Measurements from ENCODE around the gene DCP2. TPM values are rescaled to one million over a fixed set of nuclear protein-coding genes. Genes with fewer than 3 reads are reported as not detected.

Gene DCP2
- total and polyA plus RNA-seq, 4 donors = 9.5 to 91.5 (median 29.5) TPM

DNA sequence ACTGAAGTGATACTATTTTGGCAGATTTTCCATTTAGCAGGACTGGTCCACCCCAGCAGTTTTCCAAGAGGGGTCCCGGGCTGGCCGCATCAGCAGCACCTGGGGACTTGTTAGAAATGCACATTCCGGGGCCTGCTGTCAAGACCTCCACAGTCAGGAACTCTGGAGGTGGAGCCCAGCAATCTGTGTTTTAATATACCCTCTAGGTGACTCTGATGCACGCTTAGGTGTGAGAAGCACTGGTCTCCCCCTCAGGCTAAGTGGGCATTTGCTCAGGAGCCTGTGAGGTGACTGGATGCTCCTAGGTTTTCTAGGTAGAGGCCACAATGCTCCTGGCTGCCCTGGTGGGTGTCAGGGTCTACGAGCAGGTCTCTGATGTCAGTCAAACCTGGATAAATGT is 81.7 kb downstream of the DCP2 start:
- TF ChIP-seq, protein P1, sequence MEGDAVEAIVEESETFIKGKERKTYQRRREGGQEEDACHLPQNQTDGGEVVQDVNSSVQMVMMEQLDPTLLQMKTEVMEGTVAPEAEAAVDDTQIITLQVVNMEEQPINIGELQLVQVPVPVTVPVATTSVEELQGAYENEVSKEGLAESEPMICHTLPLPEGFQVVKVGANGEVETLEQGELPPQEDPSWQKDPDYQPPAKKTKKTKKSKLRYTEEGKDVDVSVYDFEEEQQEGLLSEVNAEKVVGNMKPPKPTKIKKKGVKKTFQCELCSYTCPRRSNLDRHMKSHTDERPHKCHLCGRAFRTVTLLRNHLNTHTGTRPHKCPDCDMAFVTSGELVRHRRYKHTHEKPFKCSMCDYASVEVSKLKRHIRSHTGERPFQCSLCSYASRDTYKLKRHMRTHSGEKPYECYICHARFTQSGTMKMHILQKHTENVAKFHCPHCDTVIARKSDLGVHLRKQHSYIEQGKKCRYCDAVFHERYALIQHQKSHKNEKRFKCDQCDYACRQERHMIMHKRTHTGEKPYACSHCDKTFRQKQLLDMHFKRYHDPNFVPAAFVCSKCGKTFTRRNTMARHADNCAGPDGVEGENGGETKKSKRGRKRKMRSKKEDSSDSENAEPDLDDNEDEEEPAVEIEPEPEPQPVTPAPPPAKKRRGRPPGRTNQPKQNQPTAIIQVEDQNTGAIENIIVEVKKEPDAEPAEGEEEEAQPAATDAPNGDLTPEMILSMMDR (IDR thresholded peaks at IDR 0.05; ENCODE audit: control extremely low read depth, extremely low read depth) = no peak
- 96% methylated on average over 5 of the region's 5 CpGs for WGBS, 2 donors
- H3K9ac ChIP-seq (ENCODE audit: insufficient read depth in 1 of 2, low read length in 2 of 2) = no peak overlapping the region

DNA sequence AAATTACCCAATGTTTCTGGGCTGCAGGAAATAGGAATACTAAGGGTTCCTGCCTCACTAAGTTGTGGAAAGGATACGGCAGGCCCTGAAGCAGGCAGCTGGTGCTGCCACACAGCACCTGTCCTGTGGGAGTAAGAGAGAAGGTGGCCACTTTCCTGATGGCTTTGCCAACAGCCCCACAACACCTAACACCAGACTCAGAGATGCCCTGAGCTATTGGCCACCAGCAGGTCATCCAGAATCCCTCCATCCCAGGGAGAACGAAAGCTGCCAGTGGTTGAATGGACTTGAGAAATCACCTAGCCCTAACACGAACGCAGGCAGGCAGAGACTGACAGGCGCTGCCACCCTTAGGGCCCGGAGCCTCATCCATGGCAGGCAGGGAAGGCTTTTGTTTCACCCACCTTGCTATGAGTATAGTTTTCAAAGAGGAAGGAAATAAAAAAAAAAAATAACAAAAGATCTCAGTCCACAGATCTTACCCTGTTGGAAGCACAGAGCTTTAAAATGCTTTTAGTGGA is 82.2 kb downstream of the DCP2 start:
- ATAC-seq (ENCODE audit: insufficient read depth, low FRiP score) (no peak), DNase-seq (no peak)
- H3K27ac ChIP-seq (ENCODE audit: low read depth in 1 of 2, low read length in 1 of 2) = no peak overlapping the region
- peaks cover 0 to 14% (median 3%) of the 10 kb centered on the region in 4 donors for H3K36me3 ChIP-seq (ENCODE audit: control insufficient read depth in 4 of 4, insufficient read depth in 4 of 4, low read length in 4 of 4)
- H3K27me3 ChIP-seq (ENCODE audit: control insufficient read depth in 3 of 3, insufficient read depth in 3 of 3, low read length in 2 of 3) = no peaks in the 10 kb centered on the region
- 61 to 67% methylated on average over 6 of the region's 6 CpGs for WGBS, 2 donors
- peaks cover 0 to 15% (median 3%) of the 10 kb centered on the region in 5 donors for H3K4me1 ChIP-seq (ENCODE audit: control insufficient read depth in 5 of 5, insufficient read depth in 5 of 5, low read length in 5 of 5)
- H3K9ac ChIP-seq (ENCODE audit: insufficient read depth in 1 of 2, low read length in 2 of 2) = no peak overlapping the region
- no peak overlapping the region for H3K4me3 ChIP-seq
- no peaks in the 10 kb centered on the region for H3K9me3 ChIP-seq (ENCODE audit: control insufficient read depth in 4 of 4, insufficient read depth in 3 of 4, low read length in 3 of 4)
- TF ChIP-seq, protein P1 (IDR thresholded peaks at IDR 0.05; ENCODE audit: control extremely low read depth, extremely low read depth) = no peak

More for the DNA sequence above, 81.7 kb downstream of the DCP2 start:
- no peaks in the 10 kb centered on the region for H3K9me3 ChIP-seq (ENCODE audit: control insufficient read depth in 4 of 4, insufficient read depth in 3 of 4, low read length in 3 of 4)
- DNase-seq (no peak), ATAC-seq (ENCODE audit: insufficient read depth, low FRiP score) (no peak)
- H3K4me3 ChIP-seq = no peak overlapping the region
- no peaks in the 10 kb centered on the region for H3K27me3 ChIP-seq (ENCODE audit: control insufficient read depth in 3 of 3, insufficient read depth in 3 of 3, low read length in 2 of 3)
- no peak overlapping the region for H3K27ac ChIP-seq (ENCODE audit: low read depth in 1 of 2, low read length in 1 of 2)
- peaks cover 0 to 15% (median 3%) of the 10 kb centered on the region in 5 donors for H3K4me1 ChIP-seq (ENCODE audit: control insufficient read depth in 5 of 5, insufficient read depth in 5 of 5, low read length in 5 of 5)
- H3K36me3 ChIP-seq (ENCODE audit: control insufficient read depth in 4 of 4, insufficient read depth in 4 of 4, low read length in 4 of 4) = peaks cover 0 to 10% (median 1%) of the 10 kb centered on the region in 4 donors

DNA sequence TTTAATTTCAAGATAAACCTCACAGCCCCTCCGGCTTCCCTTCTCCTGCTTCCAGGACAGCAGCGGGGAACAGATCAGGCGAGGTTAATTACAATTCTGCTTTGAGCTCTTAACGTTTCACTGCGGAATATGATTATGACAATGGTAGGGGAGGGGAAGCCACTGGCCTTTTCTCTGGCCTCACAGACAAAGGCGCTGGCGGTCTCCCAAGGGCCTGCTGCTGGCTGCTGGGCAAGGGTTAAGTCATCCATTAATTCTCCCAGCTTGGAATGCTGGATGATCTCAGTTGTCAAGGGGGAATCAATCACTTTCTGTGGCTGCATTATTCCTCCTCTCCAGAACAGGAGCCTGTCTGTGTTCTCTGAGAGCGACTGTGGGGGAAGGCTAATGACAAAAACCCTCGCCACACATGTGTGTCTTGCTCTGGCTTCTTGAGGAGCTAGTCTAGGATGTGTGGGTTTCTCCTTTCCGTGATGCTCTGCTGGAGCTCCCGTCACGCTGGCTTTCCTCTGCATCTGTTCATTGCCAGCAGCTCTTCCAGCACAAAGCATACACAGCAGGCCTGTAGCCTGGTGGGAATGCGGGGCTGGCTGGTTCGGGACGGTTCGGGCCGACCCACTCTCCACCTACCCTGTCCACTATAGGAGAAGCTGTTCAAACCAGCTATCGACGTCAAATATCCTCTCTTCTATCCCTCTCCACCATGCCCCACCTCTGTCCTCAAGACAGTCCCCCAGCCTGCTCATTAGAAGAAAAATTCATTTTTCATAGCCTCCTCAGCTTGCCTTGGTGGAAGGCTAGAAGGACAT is 82.8 kb downstream of the DCP2 start:
- peak; percentile 42 to 60 (median 51) for DNase-seq
- Histone ChIP-seq H3K9ac (ENCODE audit: insufficient read depth in 1 of 2, low read length in 2 of 2) (no peak overlapping the region), H3K4me3 (no peak overlapping the region), H3K27me3 (ENCODE audit: control insufficient read depth in 3 of 3, insufficient read depth in 3 of 3, low read length in 2 of 3) (no peaks in the 10 kb centered on the region), H3K4me1 (ENCODE audit: control insufficient read depth in 5 of 5, insufficient read depth in 5 of 5, low read length in 5 of 5) (peaks cover 0 to 15% (median 5%) of the 10 kb centered on the region in 5 donors), H3K36me3 (ENCODE audit: control insufficient read depth in 4 of 4, insufficient read depth in 4 of 4, low read length in 4 of 4) (peaks cover 0 to 14% (median 4%) of the 10 kb centered on the region in 4 donors), H3K9me3 (ENCODE audit: control insufficient read depth in 4 of 4, insufficient read depth in 3 of 4, low read length in 3 of 4) (no peaks in the 10 kb centered on the region), H3K27ac (ENCODE audit: low read depth in 1 of 2, low read length in 1 of 2) (no peak overlapping the region)
- no peak for ATAC-seq (ENCODE audit: insufficient read depth, low FRiP score)
- TF ChIP-seq, protein P1 (IDR thresholded peaks at IDR 0.05; ENCODE audit: control extremely low read depth, extremely low read depth) = no peak
- 72 to 75% methylated on average over 19 of the region's 19 CpGs for WGBS, 2 donors

Measured in lung (tissue), 12 donors.